Hematopoietic multipotent progenitor cell treated with erythropoietin and hydrocortisone succinate and interleukin-3 and kit ligand, for 4 days (in vitro differentiated cells): ENCODE measurements around the gene SSBP2.
"Not testable (repeated sequence)": the region's sequence is repeated elsewhere in the genome, so short reads cannot be mapped to it uniquely, and the experiment has no call there.

Experiments used
- DNase-seq: peaks from one replicate; pipeline ENCODE4 v3.0.0-alpha.2; 2015

Gene SSBP2

GRCh38 chr5:81650987-81651386 is 99.9 kb downstream of the SSBP2 start:
- no peak for DNase-seq

DNA sequence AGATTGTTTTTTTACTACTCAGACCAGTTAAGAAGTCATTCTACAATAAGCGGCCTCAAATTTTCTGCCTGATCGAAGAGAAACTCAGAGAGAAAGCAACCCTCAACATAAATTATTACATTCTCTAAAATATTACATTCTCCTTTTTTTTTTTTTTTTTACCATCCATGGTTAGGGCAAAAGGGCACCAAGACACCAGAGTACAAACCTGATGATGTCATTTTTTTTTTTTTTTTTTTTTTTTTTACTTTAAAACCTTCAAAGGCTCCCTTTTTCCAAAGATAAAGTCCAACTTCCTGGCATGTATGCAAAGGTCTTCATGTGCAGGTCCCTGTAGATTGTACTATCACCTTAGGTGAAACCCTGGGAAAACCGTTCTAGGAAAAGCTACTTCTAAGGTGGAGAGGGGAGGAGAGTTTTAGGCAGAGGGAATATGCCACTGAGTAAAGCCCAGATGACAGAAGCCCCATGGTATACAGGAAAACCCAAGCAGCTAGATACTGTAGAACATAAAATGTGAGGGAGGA is 104.4 kb downstream of the SSBP2 start:
- DNase-seq: no peak

- no peak for DNase-seq
Measured at GRCh38 chr5:81642210-81642609, 108.7 kb downstream of the SSBP2 start.

DNA sequence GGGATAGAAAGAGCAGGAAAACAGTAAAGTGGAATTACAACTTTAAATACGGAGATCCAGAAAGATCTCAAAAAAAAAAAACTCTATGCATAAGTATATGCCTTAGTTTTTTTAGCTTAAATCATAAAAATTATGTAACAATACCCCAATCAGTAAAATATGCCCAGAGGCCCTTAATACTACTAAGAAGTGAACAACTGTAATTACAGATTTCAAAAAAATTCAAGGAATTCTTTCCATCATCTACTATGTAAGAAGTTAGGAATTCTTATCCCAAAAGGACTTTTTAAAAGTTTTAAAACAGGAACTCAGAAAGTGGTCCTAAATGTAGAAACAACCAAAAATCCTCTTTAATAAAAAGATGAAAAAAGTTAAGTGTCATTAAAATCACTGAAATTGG is 111.3 kb downstream of the SSBP2 start:
- no peak for DNase-seq

DNA sequence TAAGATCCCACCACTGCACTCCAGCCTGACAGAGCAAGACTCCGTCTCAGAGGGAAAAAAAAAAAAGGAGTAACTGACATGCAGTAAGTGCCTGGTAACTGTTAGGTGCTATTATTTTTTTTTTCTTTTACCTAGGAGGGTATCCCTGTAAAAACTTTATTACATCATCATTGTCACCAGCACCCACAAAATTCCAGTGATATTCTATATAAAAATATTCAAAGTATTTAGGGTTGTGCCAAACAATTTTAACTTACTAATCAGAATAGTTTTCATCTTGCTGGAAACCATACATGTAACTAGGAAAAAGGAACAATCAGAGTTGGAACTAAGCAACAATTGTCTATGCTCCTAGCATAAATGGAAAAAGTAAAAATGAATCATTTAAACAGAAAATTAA is 112.4 kb downstream of the SSBP2 start:
- no peak for DNase-seq

DNA sequence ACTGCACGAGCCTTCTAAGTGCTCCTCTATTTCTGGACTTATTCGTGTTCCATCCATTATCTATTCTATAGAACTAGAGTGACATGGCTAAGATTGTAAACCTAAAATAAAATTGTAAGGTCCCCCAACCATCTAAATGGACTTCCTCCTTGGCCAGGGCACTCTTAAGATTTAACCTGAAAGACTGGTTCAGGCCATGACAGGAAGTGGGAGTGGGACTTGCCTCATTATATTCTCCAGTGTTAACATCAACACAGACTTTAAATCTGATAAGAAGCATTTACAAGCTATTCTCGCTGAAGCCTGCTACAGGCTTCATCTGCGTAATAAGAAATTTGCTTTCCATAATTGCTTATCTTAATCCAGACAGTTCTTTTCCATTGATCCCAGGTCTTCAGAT is 117.0 kb downstream of the SSBP2 start:
- DNase-seq: peak; percentile 71

GRCh38 chr5:81633471-81633870 is 117.4 kb downstream of the SSBP2 start:
- DNase-seq: no peak

GRCh38 chr5:81632679-81633078 is 118.2 kb downstream of the SSBP2 start:
- DNase-seq: no peak

DNA sequence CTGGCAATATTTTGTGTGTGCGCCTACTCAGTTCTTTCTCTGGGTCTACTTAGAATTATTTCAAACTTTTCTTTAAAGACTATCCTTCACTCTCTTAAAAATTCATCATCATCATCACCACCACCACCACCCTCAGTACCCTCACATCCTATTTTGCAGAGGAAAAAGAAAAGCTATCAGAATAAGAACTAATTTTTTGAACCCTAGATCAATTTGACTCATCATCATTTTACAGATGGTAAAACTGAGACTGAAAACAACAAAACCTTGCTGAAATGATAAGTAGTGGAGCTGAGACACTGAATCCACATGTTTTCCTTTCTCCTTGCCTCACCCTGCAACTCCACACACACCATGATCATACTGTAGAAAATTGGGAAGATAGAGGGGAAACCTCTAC is 119.3 kb downstream of the SSBP2 start:
- no peak for DNase-seq

- DNase-seq: peak; percentile 95
Measured at GRCh38 chr5:81631124-81631523, 119.8 kb downstream of the SSBP2 start.

DNA sequence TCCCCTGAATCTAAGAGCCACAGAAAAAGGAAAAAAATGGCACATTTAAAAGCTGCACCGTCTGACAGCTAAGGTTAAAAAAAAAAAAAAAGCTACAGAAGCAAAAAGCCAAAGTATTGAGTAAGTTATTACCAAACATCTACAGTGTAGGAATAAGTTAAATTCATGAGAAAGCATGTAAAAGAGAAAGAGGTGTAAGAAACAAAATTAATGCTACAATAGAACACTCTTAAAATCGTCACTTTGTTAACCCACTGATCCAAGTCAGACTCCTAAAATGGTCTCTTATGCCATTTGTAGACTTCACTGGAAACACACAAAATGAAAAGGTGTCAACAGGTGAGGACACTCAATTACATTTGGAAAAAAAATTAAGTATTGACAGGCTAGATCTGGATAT is 120.2 kb downstream of the SSBP2 start:
- peak; percentile 51 for DNase-seq

GRCh38 chr5:81629986-81630385 is 120.9 kb downstream of the SSBP2 start:
- no peak for DNase-seq

DNA sequence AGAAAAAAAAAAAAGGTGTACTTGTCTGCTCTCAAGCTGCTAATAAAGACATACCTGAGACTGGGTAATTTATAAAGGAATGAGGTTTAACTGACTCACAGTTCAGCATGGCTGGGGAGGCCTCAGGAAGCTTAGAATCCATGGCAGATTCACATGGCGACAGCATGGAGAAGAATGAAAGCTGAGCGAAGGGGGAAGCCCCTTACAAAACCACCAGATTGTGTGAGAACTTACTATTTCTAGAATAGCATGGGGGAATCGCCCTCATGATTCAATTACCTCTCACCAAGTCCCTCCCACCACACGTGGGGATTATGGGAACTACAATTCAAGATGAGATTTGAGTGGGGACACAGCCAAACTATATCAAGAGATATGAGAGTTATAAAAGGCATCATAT is 122.8 kb downstream of the SSBP2 start:
- DNase-seq: not testable (repeated sequence)

DNA sequence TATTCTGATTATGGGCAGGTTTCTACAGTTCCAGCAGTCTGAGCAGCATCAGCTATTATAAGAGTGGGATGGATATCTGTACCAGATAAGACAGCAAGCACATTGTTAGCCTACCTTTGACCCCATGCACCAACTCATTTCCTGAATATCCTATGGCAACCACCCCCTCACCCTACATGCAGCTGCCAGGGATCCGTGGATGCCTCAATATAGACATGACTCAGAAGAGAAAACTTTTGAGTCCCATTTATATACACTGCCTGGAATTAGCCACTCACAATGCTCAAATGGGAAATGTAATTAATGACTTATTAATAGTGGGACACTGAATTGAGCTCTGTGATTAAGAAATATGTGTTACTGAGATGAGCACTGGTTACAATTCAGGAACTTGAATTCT is 124.4 kb downstream of the SSBP2 start:
- DNase-seq: no peak

GRCh38 chr5:81609810-81610375 is 141.0 kb downstream of the SSBP2 start:
- no peak for DNase-seq

DNA sequence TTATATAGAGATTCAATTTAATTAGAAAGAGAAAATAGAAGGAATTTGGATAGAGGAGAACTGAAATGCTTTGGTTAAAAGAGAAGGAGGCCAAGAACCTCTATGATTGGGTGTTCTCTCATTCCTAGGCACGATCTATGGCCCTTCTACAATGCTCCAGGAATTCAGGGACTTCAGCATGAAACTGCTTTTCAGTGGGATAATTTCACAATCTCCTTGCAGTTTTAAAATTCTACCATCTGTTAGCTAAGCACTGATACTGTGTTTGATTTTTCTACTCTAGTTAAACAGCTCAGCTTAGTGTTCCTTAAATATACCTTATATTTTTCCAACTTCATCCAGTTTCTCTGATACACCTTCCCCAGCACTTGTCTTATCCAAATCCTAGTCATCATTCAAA is 141.9 kb downstream of the SSBP2 start:
- no peak for DNase-seq

GRCh38 chr5:81607693-81608092 is 143.2 kb downstream of the SSBP2 start:
- no peak for DNase-seq

GRCh38 chr5:81606150-81606549 is 144.7 kb downstream of the SSBP2 start:
- DNase-seq: no peak

GRCh38 chr5:81605299-81605698 is 145.6 kb downstream of the SSBP2 start:
- DNase-seq: no peak

GRCh38 chr5:81604193-81604592 is 146.7 kb downstream of the SSBP2 start:
- DNase-seq: no peak

- no peak for DNase-seq
Measured at GRCh38 chr5:81601919-81602318, 149.0 kb downstream of the SSBP2 start.

DNA sequence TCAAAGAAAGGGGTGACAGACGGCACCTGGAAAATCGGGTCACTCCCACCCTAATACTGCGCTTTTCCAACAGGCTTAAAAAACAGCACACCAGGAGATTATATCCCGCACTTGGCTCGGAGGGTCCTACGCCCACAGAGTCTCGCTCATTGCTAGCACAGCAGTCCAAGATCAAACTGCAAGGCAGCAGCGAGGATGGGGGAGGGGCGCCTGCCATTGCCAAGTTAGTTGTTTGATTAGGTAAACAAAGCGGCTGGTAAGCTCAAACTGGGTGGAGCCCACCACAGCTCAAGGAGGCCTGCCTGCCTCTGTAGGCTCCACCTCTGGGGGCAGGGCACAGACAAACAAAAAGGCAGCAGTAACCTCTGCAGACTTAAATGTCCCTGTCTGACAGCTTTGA is 158.8 kb downstream of the SSBP2 start:
- not testable (repeated sequence) for DNase-seq

DNA sequence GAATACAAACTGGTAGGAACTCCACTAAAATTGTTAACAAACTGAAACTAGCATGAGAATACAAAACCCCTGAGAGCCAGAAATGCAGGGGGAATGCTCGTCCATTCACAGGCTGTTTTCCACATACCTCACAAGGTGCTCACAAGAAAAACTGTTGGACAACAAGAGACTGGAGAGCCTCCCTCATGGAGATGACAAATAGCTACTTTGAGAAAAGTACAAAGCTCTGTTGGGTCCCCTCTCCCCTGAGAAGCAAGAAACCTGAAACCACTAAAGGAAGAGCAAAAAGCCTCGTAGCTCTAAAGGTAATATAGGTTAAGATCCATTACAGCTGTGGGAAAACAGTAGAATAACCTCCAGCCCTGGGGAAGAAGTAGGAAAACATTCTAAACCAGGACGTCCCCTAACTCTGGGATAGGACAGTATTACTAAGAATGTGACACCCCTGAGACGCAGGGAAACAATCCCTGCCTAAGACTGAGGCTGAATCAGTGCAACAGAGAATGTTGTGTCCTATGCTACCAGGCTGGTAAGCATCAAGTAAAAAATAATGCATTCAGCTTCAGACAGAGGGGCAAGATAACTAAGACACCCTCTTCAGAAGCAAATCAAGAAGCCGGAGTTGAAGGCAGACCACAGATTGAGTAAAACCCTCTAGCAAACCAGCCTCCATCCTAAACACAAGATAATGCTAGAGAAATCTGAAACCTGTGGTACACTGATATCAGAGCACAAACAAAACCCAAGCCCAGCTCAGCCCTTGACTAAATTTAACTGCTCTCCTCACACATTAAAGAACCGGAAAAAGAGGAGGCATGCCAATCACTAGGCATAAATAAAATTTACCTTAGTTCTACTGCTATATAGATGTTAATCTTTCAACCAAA is 160.2 kb downstream of the SSBP2 start:
- DNase-seq: peak; percentile 60

GRCh38 chr5:81579262-81579924 is 171.5 kb downstream of the SSBP2 start:
- DNase-seq: peak; percentile 86
